Keratinocyte (primary cell): ENCODE measurements around the gene SH2D6. TPM values are rescaled to one million over a fixed set of nuclear protein-coding genes. Genes with fewer than 3 reads are reported as not detected.
A peak's percentile ranks its signal among the peaks of the same experiment; 100 is the strongest.

ENCODE experiments used
- DNase-seq: peaks from one replicate; pipeline ENCODE4 v3.0.0-alpha.2; 2011; ENCODE audit warnings: low read depth, missing footprints, low spot score
- FAIRE-seq: peaks from 2 replicates; lab custom pipeline; 2011; peaks lifted over from hg19 to GRCh38; lab: Jason Lieb, UNC
- H2AFZ ChIP-seq: 2 replicates; pipeline ENCODE4 v1.6.0; 2012; ENCODE audit warnings: low read length, control low read depth, inconsistent platforms; ENCODE audit not compliant: control insufficient read depth
- H3K27ac ChIP-seq: 2 replicates; pipeline ENCODE4 v1.5.1; 2011; ENCODE audit warnings: low read length; ENCODE audit not compliant: control insufficient read depth, insufficient read depth
- H3K27me3 ChIP-seq: 3 replicates; pipeline ENCODE4 v1.6.0; 2011; ENCODE audit warnings: low read length; ENCODE audit not compliant: control insufficient read depth, insufficient read depth; ENCODE audit errors: extremely low read depth
- H3K36me3 ChIP-seq, 2 experiments: 2 replicates in 1 of 2; 3 replicates in 1 of 2; pipeline ENCODE4 v1.5.1; 2011; ENCODE audit warnings: low read length in 2 of 2, mild to moderate bottlenecking in 1 of 2; ENCODE audit not compliant: control insufficient read depth in 2 of 2, insufficient read depth in 2 of 2; ENCODE audit errors: extremely low read depth in 1 of 2
- H3K4me1 ChIP-seq: 3 replicates; pipeline ENCODE4 v1.5.1; 2011; ENCODE audit warnings: low read length; ENCODE audit not compliant: control insufficient read depth, insufficient read depth; ENCODE audit errors: extremely low read depth
- H3K4me2 ChIP-seq: 3 replicates; pipeline ENCODE4 v1.6.0; 2011; ENCODE audit warnings: low read depth, low read length; ENCODE audit not compliant: control insufficient read depth, insufficient read depth; ENCODE audit errors: extremely low read depth
- H3K4me3 ChIP-seq, 3 experiments: fragments of 200-600 bp in 1 of 3; sonication (generic) in 1 of 3; 2 replicates in 2 of 3; 3 replicates in 1 of 3; pipeline ENCODE4 v1.5.1; 2011 to 2016; ENCODE audit warnings: low read length in 3 of 3, mild to moderate bottlenecking in 3 of 3, control low read depth in 2 of 3, inconsistent platforms in 1 of 3, low read depth in 1 of 3, mixed read lengths in 1 of 3, mixed run types in 1 of 3, moderate library complexity in 1 of 3; ENCODE audit not compliant: control insufficient read depth in 2 of 3, insufficient read depth in 2 of 3; ENCODE audit errors: extremely low read depth in 1 of 3
- H3K79me2 ChIP-seq: 2 replicates; pipeline ENCODE4 v1.6.0; 2012; ENCODE audit warnings: low read length; ENCODE audit not compliant: control insufficient read depth, insufficient read depth
- H3K9ac ChIP-seq: 3 replicates; pipeline ENCODE4 v1.6.0; 2011; ENCODE audit warnings: low read length; ENCODE audit not compliant: control insufficient read depth, insufficient read depth; ENCODE audit errors: extremely low read depth
- H3K9me1 ChIP-seq: 3 replicates; pipeline ENCODE4 v1.6.0; 2011; ENCODE audit warnings: low read length; ENCODE audit not compliant: control insufficient read depth, insufficient read depth; ENCODE audit errors: extremely low read depth
- H3K9me3 ChIP-seq: 2 replicates; pipeline ENCODE4 v1.5.1; 2012; ENCODE audit warnings: low read depth, low read length; ENCODE audit not compliant: control insufficient read depth
- H4K20me1 ChIP-seq: 3 replicates; pipeline ENCODE4 v1.6.0; 2011; ENCODE audit warnings: low read length; ENCODE audit not compliant: control insufficient read depth, insufficient read depth; ENCODE audit errors: extremely low read depth
- EZH2 ChIP-seq: IDR thresholded peaks from one replicate; pipeline ENCODE4 v1.6.1; 2012; ENCODE audit warnings: inconsistent platforms, mild to moderate bottlenecking, low read length, moderate library complexity
- dilution Hi-C: fragments of 300-500 bp; cut with MboI; formaldehyde crosslinking; loops from one replicate; pipeline ENCODE4 v1.7.0; 2020; ENCODE audit warnings: low sequenced_read_pairs; ENCODE audit not compliant: extremely low pct_ligation_motif_present
- polyA plus RNA-seq, 5 experiments: library from polyadenylated mRNA; depleted of rRNA in 3 of 5; stranded (reverse) in 3 of 5; stranded (forward) in 1 of 5; unstranded in 1 of 5; fragments of >200 nt; gene quantifications; 1 replicate in 1 of 5; 2 replicates in 3 of 5; 3 replicates in 1 of 5; pipeline versions ENCODE4 v1.2.1 to v1.2.3, GENCODE V29; 2011 to 2012; ENCODE audit warnings: missing spikeins in 2 of 5, low read depth in 1 of 5, low replicate concordance in 1 of 5
- TF ChIP-seq, protein P1 (sequence below), 3 experiments: IDR thresholded peaks in 1 of 3; conservative IDR thresholded peaks in 1 of 3; optimal IDR thresholded peaks in 1 of 3; 2 replicates in 2 of 3; 3 replicates in 1 of 3; pipeline versions ENCODE3 to v1.5.1; 2011; ENCODE audit warnings: low read length in 3 of 3, mild to moderate bottlenecking in 3 of 3, moderate library complexity in 2 of 3, control low read depth in 1 of 3, inconsistent platforms in 1 of 3; ENCODE audit not compliant: insufficient read depth in 2 of 3; ENCODE audit errors: extremely low read depth in 1 of 3

SH2D6 gene
- polyA plus RNA-seq, 1 donor (not counting 4 experiments of a cell fraction or from before 2014, with no cell fraction given): 0.10 TPM

DNA sequence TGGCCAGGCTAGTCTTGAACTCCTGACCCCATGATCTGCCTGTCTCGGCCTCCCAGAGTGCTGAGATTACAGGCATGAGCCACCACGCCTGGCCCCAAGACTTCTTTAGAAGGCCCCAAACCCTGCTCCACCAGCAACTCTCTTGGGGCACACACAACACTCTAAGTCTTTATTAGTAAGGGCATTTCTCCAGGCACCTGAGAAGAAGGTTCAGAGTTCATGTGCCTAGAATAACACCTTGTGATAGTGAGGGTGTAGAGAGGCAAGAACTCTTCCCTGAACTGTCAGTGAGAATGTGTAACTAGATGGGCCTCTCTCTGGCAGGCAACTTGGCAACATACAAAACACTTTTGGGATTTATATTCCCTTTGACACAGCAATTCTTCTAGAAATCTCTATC, 43.8 kb downstream of the SH2D6 start:
- no peak overlapping the region for H3K4me2 ChIP-seq
- no peak overlapping the region for H3K4me3 ChIP-seq
- DNase-seq: no peak
- no peaks in the 10 kb centered on the region for H3K27me3 ChIP-seq
- no peaks in the 10 kb centered on the region for H3K9me1 ChIP-seq
- no peak overlapping the region for H2AFZ ChIP-seq
- dilution Hi-C loops: no loop called here
- H3K36me3 ChIP-seq: no peaks in the 10 kb centered on the region
- H3K4me1 ChIP-seq: peaks cover 12% of the 10 kb centered on the region
- H3K9ac ChIP-seq: no peak overlapping the region
- no peaks in the 10 kb centered on the region for H3K79me2 ChIP-seq
- H3K9me3 ChIP-seq: no peaks in the 10 kb centered on the region
- TF ChIP-seq EZH2: no peak
- TF ChIP-seq, protein P1, sequence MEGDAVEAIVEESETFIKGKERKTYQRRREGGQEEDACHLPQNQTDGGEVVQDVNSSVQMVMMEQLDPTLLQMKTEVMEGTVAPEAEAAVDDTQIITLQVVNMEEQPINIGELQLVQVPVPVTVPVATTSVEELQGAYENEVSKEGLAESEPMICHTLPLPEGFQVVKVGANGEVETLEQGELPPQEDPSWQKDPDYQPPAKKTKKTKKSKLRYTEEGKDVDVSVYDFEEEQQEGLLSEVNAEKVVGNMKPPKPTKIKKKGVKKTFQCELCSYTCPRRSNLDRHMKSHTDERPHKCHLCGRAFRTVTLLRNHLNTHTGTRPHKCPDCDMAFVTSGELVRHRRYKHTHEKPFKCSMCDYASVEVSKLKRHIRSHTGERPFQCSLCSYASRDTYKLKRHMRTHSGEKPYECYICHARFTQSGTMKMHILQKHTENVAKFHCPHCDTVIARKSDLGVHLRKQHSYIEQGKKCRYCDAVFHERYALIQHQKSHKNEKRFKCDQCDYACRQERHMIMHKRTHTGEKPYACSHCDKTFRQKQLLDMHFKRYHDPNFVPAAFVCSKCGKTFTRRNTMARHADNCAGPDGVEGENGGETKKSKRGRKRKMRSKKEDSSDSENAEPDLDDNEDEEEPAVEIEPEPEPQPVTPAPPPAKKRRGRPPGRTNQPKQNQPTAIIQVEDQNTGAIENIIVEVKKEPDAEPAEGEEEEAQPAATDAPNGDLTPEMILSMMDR (optimal IDR thresholded peaks at IDR 0.05 in 1 of 3, IDR thresholded peaks at IDR 0.05 in 1 of 3, conservative IDR thresholded peaks at IDR 0.05 in 1 of 3; ENCODE audit: extremely low read depth in 1 of 3, insufficient read depth in 2 of 3, low read length in 3 of 3): no peak
- H4K20me1 ChIP-seq: no peaks in the 10 kb centered on the region
- H3K27ac ChIP-seq: no peak overlapping the region
- FAIRE-seq: no peak

DNA sequence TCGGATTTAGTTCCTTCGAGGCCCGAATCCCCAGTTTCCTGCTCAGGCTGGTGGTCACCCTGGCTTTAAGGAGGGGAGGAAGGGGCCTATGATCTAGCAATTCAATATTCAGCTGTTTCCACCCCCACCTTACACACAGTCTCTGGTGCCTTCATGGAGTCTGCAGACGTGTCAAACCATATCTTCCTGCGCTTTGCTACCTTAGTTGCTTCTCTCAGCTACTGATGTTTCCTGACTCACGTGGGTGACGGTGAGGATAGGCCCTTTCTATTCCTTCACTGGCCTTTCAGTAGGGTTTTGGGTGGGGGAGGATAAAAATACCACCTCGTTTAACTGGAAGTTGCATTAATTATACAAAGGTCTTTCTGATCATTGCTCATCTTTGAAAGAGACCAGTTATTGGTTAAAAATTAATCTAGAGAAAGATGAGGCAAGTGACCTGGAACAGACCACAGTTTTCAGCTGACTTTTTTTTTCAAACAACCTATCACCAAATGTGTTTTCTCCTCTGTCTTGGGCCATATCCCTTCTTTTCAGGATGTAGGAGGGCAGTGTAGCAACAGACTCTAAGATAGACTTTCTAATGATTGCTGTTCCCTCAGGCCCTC, 49.7 kb downstream of the SH2D6 start:
- no peak for DNase-seq
- FAIRE-seq: no peak
- no peak overlapping the region for H3K4me3 ChIP-seq
- dilution Hi-C loops: no loop called here
- no peak overlapping the region for H2AFZ ChIP-seq
- no peak for TF ChIP-seq EZH2
- TF ChIP-seq, protein P1 (optimal IDR thresholded peaks at IDR 0.05 in 1 of 3, IDR thresholded peaks at IDR 0.05 in 1 of 3, conservative IDR thresholded peaks at IDR 0.05 in 1 of 3; ENCODE audit: extremely low read depth in 1 of 3, insufficient read depth in 2 of 3, low read length in 3 of 3): no peak
- no peaks in the 10 kb centered on the region for H3K9me1 ChIP-seq
- H3K4me1 ChIP-seq: peaks cover 35% of the 10 kb centered on the region
- H3K79me2 ChIP-seq: no peaks in the 10 kb centered on the region
- no peak overlapping the region for H3K27ac ChIP-seq
- H3K27me3 ChIP-seq: no peaks in the 10 kb centered on the region
- H3K36me3 ChIP-seq: no peaks in the 10 kb centered on the region
- H3K9me3 ChIP-seq: no peaks in the 10 kb centered on the region
- peak overlapping the region; percentile 36 for H3K4me2 ChIP-seq
- no peaks in the 10 kb centered on the region for H4K20me1 ChIP-seq
- no peak overlapping the region for H3K9ac ChIP-seq
